Midbrain (tissue), 1 donor: ENCODE results near the gene TACR1.
"Not testable (repeated sequence)": the region's sequence is repeated elsewhere in the genome, so short reads cannot be mapped to it uniquely, and the experiment has no call there.

Experiments used
- DNase-seq: peaks from one replicate; lab custom pipeline; 2025; lab: John Stamatoyannopoulos, UW

Gene TACR1, protein sequence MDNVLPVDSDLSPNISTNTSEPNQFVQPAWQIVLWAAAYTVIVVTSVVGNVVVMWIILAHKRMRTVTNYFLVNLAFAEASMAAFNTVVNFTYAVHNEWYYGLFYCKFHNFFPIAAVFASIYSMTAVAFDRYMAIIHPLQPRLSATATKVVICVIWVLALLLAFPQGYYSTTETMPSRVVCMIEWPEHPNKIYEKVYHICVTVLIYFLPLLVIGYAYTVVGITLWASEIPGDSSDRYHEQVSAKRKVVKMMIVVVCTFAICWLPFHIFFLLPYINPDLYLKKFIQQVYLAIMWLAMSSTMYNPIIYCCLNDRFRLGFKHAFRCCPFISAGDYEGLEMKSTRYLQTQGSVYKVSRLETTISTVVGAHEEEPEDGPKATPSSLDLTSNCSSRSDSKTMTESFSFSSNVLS

DNA sequence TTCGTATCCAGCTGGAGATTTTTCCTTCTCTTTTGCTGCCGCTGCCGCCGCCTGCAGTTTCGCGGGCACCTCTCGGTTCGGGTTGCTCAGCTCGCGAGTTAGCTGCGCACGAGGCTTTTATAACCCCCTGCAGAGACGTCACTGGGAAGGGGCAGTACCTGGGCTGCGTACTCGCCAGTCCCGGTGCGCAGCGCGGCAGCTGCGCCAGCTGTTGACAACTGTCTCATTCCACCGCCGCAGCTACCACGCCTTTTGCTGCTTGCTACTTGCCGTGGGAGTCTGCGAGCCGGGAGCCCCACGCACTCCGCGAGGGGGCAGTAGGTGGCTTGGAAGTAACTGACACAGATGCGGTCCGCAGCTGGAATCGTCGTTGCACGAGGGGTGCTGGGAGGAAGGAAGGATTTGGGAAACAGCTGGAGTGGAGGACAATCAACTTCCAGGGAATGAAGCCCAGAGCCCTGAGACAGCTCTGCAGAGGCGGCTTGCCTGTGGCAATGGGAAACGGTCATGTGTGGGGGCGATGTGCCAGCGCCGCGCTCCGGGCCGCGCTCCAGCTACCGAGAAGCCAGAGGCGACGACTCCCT lies at the start of gene TACR1:
TACR1 (minus strand) TSS at position 93 of the 584 bp plus-strand sequence. CDS start 586 bp downstream, outside the sequence.
- DNase-seq, result peak; percentile 70

DNA sequence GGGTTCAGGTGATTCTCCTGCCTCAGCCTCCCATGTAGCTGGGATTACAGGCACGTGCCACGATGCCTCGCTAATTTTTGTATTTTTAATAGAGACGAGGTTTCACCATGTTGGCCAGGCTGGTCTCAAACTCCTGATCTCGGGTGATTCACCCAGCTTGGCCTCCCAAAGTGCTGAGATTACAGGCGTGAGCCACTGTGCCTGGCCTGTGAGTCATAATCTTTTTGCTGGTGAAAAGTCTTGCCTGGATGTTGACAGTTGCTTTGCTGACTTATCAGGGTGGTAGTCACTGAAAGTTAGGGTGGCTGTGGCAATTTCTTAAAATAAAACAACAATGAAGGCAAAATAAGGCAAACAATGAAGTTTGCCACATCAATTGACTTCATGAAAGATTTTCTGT lies 49.3 kb upstream of the TACR1 start:
- not testable (repeated sequence) for DNase-seq

DNA sequence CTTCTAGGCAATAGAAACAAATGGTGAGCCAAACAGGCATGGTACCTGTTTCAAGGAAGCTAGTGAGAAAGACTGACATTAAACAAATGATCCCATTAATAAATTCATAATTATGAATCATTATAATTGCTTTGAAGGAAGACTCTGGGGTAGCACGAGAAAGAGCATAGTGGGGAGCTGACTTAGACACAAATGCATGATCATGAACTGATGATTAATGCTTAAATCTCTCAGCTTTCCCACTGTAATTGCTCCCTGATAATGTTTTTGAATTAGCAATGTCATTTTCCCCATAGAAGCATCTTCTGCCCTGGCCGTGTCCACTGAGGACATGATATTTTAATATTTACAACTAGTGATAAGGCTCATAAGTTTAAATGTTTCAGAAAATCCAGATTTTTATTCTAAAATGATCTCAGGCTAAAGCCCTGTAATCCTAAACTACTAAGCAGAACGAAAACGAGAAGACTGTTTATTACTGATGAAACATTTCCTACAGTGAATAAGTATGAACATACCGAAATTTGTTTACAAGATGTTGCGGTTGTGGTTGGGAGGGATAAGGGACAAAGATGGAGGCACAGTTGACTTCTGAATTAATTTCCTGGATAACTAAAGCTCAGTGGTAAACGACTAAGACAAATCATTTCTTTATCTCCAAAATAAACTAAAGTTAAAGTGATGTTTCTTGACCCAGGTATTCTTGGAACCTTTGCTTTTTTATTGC lies 47.3 kb upstream of the TACR1 start:
- no peak for DNase-seq

DNA sequence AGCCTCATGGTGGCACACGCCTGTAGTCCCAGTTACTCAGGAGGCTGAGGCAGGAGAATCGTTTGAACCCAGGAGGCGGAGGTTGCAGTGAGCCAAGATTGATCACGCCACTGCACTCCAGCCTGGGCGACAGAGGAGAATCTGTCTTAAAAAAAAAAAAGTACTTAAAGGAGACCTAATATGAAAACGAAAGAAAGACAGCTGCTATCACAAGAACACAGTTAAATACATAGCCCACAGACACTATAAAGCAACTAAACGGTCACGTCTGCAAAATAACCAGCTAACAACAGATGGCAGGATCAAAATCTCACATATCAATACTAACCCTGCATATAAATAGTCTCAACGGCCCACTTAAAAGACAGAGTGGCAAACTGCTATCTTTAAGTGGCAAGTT lies 43.9 kb upstream of the TACR1 start:
- DNase-seq, result no peak

DNA sequence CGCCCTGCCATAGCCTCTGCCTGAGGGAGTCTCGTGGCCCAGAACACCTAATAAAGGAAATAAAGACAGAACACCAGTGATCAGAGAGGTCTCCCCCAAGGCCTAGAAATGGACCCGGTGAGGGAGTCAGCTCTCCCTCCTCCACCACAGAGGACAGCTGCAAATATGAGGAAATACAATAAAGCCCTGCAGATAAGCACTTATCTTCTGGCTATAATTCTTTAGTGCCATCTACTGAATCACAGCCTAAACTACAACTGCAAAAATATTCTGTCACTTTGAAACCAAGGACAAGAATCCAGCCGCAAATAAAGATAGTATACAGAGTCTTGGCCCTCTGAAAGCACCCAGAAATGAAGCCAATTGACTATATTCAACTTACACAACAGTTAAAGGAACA lies 42.4 kb upstream of the TACR1 start:
- DNase-seq, result no peak

DNA sequence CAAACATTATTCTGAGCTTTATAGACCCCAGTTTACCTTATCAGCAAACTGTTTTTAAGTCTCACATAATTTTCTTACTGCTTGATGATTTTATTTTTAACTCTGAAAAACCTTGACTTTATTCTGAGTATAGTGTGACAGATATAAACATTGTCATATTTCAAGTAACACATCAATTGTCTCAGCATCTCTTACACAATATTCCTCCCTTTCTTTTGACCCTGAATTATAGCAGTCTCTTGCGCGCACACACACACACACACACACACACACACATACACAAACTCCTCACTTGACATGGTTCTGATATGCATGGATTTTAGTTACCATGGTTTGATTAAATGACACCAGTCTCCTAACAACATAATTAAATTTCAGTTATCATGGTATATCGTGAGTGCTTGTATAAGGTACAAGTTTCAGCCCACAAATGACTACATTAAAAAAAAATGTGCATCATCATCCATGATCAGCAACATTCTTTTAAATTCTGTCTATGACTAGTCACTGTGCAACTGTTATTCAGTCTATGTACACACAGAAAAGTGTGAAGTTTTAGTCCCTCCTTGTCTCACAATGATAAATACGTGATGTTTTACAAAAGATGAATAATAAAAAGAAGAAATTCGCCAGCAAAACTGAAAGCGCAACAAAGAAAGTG lies 39.5 kb upstream of the TACR1 start:
- no peak for DNase-seq

DNA sequence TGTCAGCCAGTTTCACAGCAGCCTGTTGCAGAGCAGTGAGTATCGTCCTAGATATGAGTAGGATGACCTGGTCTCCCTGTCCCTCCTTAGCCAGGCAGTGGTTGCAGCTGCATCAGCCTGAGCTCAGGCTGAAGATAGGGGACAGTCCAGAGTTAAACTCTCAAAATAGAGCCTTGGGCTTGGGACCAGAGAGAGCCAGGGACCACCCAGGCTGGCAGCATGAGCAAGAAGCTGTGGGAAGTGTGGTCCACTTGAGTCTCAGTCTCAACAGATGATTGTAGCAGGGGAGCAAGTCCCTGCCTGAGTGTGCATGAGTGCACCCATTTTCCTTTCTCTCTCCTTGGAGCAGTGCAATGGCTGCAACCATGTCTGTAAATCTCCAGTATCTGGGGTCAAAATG lies 38.0 kb upstream of the TACR1 start:
- DNase-seq, result no peak

DNA sequence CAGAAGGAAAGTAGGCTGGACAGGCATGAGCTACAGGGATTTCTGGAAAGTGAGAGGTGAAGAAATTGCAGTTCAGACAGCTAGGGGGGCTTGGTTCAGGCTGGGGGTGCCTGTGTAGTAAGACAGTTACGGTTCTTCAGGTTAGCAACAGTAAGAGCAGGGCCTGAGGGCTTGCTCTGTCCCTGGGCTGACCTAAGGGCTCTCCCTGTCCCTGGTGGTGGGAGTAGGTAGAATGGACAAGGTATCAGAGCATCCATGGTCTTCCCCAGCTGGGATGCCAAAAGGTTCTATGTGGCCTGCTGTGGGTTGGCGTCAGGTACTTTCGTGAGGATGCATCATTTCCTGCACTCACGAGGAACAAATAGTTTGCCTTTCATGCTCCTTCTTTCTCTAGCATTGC lies 34.6 kb upstream of the TACR1 start:
- DNase-seq, result no peak

DNA sequence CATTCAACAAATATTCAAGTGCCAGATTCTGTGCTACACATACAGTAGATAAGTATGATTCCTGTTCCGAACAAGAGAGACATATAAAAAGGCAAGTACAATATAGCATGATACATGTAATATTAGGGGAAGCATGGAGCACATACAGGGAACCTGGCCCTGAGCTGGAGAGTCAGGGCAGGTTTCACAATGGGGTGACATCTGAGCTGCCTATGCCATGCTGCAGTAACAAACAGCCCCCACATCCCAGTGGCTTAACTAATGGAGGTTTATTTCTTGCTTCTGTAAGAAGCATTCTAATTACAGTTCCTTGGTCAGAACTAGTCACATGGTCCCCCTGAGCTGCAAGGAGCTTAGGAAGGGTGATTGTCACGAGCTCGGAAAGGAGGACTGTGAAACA lies 27.3 kb upstream of the TACR1 start:
- no peak for DNase-seq

DNA sequence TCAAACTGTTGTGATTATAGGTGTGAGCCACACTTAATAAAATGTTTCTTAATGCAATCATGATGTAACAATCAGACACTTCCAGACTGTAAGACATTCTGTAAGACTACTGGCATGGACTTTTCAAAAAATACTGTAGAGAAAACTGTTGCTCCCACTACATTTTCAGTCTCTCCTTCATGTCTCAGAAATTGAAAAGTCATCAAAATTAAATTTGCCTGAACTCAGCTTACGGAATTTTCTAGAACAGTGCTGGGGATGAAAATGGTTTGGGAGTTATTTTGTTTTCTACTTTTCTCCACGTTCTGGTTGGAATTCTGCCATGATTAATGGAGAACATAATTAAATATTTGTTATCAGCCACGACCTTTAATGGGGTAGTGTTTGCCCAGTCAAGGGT lies 26.8 kb upstream of the TACR1 start:
- DNase-seq, result no peak

DNA sequence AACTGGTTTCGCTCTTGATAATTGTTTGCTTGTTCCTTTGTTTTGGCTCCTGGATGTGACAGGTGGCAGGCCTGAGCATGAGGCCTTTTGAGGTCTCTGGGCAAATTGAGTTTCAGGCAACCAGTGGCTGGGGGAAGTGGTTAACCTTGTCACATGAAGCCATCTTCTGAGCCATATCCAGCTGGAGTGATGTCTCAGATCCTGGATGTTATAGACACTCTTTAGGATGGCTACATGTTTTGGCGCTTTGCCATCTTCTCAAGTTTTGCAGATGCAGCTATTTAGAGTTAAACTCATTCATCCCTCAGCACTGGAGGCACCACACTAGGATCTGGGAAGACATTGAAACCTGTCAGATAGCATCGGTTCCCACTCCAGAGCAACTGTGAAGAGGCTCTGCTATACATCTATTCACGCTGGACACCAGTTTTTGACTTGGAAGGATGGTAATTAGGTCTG lies 25.3 kb upstream of the TACR1 start:
- no peak for DNase-seq

DNA sequence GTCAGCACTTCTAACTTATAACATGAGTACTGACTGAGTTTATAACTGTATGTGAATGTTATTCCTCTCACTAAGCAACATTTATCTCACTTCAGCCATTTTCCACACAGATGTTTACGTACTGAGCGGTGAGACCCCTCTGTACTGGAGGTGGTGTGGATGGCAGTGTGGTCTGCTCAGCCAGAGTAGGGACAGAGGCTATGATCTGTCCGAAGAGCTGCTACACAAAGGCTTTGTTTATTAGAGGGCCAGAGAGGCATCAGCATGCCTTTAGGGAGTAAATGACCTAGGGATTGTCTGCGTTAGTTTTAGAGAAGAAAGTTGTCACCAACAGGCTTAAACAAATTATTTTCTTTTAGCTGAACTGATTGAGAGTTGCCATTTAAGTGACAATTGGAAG lies 23.2 kb upstream of the TACR1 start:
- DNase-seq, result no peak

DNA sequence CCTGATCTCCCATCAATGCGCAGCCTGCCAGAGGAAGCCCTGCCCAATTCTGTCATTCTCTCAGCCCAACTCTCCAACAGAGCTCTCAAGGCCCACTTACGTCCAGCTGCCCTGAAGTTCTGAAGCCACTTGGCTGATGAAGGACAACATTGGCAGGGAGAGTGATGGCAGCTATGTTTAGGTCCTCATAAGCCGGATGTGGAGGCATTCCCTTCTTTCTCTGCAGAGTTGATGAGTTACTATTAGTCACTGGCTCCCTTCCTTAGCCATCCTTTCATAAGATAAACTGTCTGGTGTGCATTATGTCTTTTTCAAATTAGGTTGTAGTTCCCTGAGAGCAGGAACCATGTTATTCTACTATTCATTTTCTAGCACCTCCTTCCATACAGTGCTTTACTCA lies 22.5 kb upstream of the TACR1 start:
- no peak for DNase-seq

DNA sequence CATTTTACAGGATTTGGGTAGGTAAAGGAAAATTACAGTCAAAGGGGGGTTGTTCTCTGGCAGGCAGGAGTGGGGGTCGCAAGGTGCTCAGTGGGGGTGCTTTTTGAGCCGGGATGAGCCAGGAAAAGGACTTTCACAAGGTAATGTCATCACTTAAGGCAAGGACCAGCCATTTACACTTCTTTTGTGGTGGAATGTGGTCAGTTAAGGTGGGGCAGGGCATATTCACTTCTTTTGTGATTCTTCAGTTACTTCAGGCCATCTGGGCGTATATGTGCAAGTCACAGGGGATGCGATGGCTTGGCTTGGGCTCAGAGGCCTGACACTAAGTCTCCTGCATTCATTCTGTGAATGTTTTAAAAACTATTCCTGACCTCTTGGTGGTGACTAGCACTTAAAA lies 19.9 kb upstream of the TACR1 start:
- DNase-seq, result not testable (repeated sequence)

DNA sequence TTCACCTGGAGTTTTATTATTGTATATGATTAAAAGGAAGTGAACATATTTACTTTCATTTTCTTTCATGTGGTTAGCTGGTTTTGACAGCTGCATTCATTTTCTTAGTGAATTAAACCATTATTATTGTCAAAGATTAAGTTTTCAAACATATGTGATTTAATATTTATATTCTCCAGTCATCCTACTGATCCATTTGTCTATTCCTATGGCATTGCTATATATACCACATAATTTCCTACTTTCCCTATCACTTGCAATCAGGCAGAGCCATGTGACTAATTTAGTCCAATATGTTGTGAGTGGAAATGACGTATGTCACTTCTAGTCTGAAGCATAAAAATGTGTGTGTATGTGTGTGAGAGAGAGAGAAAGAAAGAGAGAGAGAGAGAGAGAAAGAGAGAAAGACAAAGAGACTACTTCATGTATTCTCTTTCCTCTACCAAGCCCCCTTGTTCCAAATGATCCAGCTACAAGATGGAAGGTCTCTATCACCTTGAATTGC lies 12.0 kb upstream of the TACR1 start:
- no peak for DNase-seq

DNA sequence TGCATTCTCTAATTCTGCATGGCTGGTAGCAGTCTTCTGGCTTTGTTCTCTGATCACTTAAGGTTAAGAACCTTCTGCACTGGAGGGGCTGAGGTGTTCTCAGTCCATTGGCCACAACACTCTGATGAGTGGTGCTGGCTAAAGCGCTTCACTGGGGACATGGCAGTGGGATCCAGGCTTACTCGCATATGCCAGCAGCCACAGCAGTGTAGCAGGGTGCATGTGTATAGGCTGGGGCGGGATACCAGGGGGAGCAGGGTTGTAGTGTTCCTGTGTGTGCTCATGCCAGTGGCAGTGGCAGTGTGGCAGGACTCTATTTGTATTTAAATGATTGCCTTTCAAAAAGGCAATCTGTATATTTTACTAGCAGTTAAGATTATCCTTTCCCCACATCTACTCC lies 11.1 kb upstream of the TACR1 start:
- DNase-seq, result no peak

DNA sequence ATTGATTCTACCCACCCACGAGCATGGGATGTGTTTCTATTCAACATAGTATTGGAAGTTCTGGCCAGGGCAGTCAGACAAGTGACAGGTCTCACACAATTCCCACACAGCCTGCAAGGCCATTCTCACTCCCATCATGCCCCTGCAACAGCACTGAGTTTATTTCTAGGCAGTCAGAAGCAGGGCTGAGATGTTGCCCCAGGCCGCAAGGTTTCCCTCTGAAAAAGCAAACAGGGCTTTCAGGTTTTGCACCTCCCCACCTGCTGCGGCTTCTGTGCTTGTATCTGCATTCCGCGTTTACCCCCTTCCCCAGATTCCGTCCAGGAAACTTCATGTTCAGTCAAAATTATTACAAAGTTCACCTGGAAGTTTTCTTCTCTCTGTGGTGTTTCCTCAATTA lies 9.4 kb upstream of the TACR1 start:
- DNase-seq, result no peak

DNA sequence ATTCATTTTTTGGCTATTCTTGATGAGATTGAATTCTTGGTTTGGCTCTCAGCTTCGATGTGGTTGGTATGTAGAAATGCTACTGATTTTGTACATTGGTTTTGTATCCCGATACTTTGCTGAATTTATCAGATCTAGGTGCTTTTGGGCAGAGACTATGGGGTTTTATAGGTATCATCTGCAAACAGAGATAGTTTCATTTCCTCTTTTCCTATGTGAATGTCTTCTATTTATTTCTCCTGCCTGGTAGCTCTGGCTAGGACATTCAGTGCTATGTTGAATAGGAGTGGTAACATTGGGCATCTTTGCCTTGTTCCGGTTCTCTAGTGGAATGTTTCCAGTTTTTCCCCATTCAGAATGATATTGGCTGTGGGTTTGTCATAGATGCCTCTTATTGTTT lies 5.5 kb upstream of the TACR1 start:
- no peak for DNase-seq

DNA sequence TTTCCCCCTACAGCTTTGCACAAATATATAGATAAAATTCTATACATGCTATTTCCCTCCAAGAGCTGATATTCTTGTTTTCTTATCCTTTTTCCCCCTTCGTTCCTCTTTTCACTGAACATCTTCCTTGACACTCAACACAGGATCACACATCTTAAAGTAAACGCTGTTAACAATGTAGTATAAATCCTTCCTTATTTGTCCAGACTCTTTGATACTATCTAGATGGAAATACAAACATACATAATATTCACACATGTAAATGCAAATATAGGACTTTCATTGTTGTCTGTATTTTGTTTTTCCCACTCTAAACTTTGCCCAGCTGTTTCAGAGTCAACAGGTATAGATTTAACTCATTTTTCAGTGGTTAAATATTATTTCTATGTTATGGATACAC lies 3.0 kb upstream of the TACR1 start:
- DNase-seq, result no peak

DNA sequence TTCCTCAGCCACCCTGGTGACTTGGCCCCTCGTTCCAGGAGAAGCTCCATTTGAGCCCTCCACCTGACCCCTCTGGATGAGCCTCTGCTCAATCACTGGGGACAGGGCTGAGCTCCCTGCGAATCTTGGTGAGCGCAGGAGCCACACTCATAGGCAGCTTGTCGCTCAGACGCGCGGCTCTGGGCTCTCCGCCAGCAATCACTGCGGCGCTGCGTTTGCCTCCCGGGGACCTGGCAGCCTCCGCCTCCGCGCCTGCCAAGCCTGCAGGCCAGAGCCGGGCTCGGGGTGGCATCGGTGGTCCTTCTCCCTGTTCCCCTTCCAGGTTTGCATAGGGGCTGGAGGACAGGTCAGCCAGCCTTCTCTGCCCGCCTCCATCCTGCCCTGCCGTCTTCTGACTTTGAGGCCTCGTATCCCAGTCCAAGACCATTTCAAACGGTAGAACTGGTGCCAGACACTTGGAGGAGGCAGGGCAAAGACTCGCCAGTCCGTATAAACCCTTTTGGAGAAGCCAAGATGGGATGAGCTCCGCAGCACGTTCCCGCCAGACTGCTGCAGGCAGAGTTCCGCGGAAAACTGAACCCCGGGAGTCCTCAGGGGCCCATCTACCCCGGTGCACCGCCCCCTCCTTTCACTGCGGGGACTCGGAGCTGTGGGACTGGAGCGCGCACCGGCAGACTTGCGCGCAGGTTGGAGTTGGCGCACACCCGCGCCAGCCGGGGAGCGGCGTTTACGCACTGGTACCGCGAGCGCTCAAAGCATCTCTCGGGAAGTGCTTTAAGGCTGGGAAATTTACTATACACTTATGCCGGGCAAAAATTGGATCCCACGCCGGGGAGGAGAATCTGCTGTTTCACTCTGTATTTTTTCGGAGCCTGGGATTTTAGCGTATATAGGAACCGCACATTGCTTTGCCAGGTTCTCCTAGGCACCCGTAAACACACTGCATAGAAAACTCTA lies 1.1 kb upstream of the TACR1 start:
- DNase-seq, result peak; percentile 41

DNA sequence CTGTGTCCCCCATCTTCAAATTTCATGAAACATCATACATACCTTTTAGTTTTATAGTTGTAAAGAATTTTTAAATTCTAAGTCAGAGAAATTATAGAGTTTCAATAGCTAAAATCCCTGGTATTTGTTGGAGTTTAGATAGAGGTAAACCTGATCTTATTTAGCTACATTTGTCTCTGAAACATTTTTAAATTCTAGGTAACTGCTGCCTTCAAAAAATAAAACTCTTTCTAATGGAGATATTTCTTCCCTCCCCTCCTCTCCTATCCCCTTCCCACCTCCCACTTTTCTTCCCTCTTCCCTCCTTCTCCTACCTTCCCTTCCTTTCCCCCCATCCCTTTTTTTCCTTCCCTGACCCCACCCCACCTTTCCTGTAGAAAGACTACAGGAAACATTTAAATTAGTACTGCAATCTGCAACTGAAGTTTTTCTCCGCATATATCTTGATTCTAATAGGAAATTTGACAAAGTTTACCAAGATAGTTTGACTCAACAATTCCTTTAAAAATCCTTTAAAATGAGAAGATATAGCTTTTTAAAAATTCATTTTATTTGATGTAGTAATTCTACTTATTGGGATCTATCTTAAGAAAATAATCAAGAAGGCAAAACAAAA lies 4.1 kb downstream of the TACR1 start:
- no peak for DNase-seq
